ENCODE measurements around the gene ZNF292.

GRCh38 chr6:87136963-87137362 lies 18.4 kb upstream of the ZNF292 start:
- TF ChIP-seq ATF3 (IDR thresholded peaks at IDR 0.05; ENCODE audit: borderline replicate concordance, extremely low read depth, low read depth, low read length): no peak
- TF ChIP-seq SMAD5 (IDR thresholded peaks at IDR 0.05; ENCODE audit: low read depth): no peak
- TF ChIP-seq MTA2 (IDR thresholded peaks at IDR 0.05; ENCODE audit: low read depth): no peak
- TF ChIP-seq SMC3 (IDR thresholded peaks at IDR 0.05; ENCODE audit: borderline replicate concordance, low read length): no peak
- no peak for TF ChIP-seq CTCF (IDR thresholded peaks at IDR 0.05 in 2 of 3, conservative IDR thresholded peaks at IDR 0.05 in 1 of 3; ENCODE audit: control insufficient read depth in 2 of 3, extremely low read depth in 1 of 3, insufficient read depth in 1 of 3, low read depth in 3 of 3, low read length in 3 of 3)
- no peak for TF ChIP-seq TCF3 (IDR thresholded peaks at IDR 0.05; ENCODE audit: borderline replicate concordance, insufficient read depth, low read depth, low read length)
- TF ChIP-seq SIN3A (IDR thresholded peaks at IDR 0.05; ENCODE audit: low read depth, low read length): no peak
